Uterus (tissue), 2 donors: ENCODE measurements around the gene BNC2.

ENCODE experiments used
- CTCF ChIP-seq, 4 experiments: fragments of 200-600 bp in 2 of 4; fragments of 450-650 bp in 2 of 4; sonication (generic) in 2 of 4; IDR thresholded peaks; one replicate each; pipeline ENCODE4 v1.5.1; 2016 to 2019; ENCODE audit warnings: antibody characterized with exemption in 4 of 4, mild to moderate bottlenecking in 2 of 4, moderate library complexity in 1 of 4
- POLR2A ChIP-seq, 2 donors: fragments of 450-650 bp; IDR thresholded peaks; one replicate each; pipeline ENCODE4 v1.6.1; 2016; ENCODE audit warnings: antibody characterized with exemption in 2 of 2, mild to moderate bottlenecking in 1 of 2, moderate library complexity in 1 of 2

GRCh38 chr9:16809912-16810610 lies 60.4 kb downstream of the BNC2 start:
- TF ChIP-seq CTCF (IDR thresholded peaks at IDR 0.05) (no peak), POLR2A (IDR thresholded peaks at IDR 0.05) (no peak)
